GF-D8 (cell line): ENCODE data around the gene SMAD6.
A peak's percentile ranks its signal among the peaks of the same experiment; 100 is the strongest.

Experiments used
- DNase-seq: peaks from one replicate; lab custom pipeline; 2025; lab: John Stamatoyannopoulos, UW

The SMAD6 gene

DNA sequence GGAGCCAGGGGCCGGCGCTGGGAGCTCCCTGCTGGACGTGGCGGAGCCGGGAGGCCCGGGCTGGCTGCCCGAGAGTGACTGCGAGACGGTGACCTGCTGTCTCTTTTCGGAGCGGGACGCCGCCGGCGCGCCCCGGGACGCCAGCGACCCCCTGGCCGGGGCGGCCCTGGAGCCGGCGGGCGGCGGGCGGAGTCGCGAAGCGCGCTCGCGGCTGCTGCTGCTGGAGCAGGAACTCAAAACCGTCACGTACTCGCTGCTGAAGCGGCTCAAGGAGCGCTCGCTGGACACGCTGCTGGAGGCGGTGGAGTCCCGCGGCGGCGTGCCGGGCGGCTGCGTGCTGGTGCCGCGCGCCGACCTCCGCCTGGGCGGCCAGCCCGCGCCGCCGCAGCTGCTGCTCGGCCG lies 1.5 kb downstream of the SMAD6 start:
- DNase-seq, result no peak

DNA sequence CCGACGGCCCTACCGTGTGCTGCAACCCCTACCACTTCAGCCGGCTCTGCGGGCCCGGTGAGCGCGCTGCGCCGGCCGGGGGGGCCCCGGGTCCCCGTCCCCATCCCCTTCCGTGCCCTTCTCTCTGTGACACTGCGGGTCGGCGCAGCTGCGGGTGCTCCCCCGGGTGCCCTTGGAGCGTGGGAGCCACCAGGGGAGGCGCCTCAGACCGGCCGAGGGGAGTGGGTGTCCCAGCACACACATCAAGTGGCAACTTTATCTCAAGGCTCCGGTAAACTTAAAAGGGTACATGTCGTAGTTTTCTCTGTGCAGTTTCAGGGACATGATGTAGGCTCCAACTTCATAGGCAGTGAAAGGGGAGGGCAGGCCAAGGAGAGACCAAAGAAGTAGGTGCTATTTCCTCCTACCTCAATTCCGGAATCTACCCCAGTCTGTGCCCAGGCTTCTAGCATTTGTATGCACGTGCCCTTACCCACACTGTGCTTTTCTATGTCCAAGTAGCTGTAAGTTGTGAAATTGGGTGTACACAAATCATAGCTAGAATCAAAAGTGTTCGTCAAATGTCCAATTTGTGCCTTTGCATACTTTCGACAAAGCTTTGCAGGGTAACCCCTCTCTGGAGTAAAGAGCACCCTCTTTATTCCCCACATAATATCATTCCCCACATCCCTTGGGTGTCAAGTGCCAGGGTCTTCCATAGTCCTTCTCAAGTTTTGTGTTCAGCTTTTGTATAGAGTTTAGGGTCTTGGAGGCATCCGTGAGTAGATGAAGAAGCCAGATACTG lies 2.2 kb downstream of the SMAD6 start:
- no peak for DNase-seq

DNA sequence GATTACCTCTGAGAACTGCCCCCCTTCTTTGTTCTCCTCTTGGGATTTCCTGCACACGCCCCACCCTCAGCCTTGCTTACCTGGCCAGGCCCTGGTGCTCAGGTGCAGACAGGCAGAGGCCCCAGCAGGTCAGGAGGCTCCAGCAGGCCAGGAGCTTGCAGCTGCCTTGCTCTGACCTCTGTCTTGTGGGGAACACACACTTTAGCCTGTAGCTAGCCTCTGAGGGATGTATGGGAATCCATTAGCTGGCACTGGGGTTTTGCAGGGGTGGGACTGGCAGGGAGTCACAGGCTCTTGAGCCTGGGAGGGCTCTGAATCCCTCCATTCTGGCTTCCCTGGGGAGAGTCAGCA lies 2.7 kb downstream of the SMAD6 start:
- DNase-seq, result no peak

DNA sequence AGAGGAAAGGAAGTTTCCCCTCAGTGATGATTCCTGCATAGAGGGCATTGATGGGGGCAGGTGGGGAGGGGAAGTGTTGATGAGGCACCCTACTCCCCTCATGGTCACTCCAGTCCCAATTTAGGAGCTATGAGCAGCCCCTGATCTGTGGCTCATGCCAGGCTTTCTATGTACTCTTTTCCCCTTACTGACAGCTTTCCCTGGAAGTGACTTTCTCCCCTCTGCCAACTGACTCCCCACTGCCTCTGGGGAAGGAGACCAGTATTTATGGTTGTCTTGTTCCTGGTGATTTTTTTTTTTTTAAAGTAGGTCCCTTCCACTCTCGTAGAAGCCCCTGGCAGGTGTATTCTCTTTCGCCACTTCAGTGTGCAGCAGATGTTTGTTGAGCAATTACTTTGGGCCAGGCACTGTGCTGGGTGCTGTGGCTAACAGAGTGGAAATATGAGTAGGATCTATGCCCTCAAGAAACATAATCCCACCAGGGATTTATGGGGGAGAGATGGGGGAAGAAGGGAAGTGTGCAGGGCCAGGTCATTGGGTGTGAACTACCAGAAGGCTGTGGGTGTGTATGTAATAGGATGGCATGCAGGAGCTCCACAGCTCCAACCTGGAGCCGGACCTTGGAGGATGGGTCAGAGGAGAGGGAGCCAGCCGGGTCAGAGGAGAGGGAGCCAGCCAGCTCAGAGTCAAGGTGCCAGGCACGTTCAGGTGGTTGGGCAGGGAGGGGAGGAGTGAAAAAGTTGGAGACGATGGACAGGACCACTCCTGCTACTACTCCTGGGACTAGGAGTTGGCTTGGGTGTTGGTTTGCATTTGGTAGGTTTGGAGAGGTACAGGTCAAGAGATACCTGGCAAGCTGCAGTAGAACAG lies 3.5 kb downstream of the SMAD6 start:
- DNase-seq, result no peak

DNA sequence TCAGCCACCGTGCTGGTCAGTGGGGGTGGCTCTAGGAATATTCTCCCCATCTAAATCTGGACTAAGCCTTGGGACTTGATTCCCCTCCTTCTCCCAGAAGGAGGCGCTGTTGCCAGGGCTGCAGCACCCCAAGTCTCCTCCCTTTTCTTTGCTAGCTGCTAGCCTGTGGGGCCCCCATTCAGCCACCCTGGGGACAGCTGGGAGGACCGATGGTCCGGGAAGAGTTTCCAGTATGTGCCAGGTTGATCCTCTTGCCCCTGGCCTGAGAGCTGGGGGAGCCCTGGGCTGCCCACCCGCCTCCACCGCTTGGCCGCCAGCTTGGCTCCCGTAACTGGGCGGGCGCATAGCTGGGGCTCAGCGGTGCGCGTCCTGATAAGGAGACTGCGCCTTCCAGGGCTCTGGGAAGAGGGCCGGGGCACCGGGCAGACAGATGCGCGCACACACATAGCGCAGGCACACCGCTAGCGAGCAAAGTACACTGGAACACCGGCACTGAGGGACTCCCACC lies 4.2 kb downstream of the SMAD6 start:
- no peak for DNase-seq

DNA sequence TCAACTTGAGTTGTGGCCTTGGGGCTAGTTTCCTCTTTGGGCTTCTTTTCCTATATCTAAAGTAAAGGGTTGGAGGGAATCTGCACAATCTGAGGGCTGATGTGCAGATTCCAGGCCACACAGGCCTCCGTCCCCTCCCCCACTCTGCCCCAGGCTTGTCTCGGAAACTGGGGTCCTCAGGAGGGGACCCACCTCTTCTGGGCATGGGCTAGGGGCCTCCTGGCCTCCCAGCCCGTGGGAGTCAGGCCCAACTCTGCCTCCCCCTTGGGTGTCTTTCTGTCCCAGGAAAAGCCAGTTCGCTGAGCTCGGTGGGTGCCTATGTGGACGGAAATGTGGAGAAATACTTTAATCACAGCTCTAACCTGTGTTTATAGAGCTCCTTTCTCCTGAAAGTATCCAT lies 4.8 kb downstream of the SMAD6 start:
- DNase-seq, result no peak

DNA sequence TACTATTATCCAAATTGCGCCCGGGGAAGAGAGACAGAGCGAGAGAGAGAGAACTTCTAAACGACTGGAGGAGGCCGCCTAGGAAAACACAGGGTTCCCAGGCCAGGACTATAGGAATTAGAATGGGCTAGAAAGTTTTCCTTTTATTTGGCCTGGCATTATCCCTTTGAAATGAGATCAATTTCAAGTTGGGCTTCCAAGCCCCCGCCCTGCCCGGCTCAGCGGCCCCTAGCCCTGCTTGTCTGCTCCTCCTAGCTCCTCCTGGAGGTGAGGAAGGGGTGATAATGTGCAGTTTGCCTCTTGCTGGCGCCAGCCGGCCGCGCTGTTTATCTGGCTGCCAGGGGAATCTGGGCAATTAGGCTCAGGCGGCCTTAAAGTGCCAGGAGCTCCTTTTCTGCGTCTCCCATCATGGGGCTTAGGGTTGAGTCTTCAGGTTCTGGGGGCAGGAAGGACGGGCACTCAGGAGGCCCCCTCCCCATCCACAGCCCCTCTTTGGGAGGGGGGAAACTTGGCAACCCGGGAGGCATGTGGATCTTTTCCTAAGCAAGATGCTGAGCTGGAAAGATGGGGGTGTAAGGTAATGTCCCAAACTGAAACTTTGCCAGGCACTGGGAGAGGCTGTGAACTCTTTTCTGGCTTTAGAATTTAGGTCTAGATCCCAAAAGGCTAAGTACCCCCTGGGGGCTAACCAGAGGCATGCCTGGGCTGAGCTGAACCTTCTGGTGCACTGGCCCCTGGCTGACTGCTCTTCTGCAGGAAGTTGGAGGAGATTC lies 5.5 kb downstream of the SMAD6 start:
- no peak for DNase-seq

DNA sequence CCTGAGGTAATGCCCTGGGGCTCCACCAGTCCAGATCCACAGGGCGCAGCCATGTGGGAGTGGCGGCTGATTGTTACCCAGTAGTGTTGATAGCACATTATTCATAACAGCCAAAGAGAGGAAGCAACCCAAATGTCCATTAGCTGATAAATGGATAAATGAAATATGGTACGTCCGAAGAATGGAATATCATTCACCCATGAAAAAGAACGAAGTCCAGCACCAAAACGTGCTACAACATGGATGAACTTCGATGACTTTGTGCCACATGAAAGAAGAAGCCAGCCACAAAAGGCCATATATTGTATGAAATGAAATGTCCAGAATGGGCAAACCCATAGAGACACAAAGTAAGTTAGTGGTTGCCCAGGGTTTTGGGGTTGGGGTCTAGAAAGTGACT lies 6.4 kb downstream of the SMAD6 start:
- DNase-seq, result no peak

DNA sequence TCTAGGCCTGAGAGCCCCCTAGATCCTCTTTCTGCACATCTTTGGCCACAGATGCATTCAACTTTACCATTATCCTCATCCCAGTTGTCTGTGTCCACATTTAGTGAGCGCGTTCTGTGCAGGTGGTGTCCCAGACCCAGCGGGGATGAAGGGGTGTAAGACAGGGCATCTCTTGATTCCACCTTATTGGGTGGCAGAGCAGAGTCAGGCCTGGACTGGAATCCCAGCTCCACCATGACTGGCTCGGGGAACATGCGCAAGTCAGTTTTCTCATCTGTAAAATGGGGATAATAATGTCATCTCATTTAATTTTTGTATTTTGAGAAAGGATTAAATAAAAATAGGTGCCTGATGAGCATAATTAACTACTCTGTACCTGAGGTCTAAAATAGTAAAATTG lies 7.8 kb downstream of the SMAD6 start:
- DNase-seq, result no peak

DNA sequence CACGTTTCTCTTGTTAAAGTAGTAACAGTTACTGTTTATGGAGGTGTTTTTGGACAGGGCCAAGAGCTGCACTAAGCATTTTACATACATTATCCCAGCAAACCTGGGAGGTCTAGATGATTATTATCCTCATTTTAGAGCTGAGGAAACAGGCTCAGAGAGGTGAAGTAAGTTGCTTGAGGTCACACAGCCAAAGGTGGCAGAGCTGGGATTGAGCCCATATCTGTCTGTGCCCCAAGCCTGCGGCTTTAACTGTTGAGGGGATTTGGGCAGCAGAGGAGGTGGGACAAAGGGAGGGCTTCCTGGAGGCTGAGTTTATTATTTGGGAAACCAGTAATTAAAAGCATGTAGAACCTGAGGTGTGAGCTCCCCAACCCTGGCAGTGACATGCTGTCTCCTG lies 9.2 kb downstream of the SMAD6 start:
- DNase-seq, result no peak

DNA sequence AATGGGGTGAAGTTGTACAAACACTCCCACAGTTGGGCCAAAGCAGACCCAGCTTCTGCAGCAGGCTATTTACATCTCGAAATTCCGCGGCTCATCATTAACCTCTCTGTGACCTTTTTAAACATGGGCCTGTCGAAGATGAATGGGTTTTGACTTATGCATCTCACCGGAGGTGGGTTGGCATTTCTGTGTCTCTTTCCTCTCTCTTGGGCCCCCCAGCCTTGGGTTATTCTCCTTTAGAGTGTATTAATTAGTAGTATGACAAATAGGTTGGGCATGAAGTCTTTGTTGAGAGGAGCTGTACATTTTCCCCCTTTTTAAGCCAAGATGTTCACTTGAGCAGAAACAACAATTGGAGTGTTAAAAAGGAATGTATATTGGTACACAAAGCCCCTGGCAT lies 9.8 kb downstream of the SMAD6 start:
- DNase-seq, result no peak

DNA sequence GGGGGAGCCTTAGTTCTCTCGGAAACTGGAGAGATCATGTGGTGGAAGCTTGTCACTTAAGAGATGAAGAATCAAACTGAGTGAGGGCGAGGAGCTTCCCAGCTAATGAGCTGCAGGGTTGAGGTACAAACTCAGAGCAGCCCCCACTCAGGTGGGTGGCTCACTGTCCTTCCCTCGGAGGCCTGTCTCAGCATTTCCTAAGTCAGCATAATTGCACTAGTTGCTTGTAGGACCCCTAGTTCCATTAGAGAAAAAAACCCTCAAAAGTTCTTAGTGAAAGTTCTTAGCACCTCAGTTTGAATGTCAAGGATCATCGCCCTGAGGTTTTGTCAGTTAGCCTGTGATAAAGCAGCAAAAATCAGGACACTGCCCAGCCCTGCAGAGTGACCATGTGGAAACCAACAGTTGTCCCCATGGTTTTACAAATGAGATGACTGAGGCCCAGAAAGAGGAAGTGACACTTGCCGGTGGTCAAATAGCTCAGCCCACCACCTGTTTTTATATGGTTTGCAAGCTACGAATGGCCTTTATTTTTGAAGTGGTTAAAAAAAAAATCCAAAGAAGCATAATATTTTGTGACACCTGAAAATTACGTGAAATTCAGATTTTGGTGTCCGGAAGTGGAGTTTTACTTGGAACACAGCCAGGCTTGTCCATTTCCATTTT lies 11.9 kb downstream of the SMAD6 start:
- no peak for DNase-seq

DNA sequence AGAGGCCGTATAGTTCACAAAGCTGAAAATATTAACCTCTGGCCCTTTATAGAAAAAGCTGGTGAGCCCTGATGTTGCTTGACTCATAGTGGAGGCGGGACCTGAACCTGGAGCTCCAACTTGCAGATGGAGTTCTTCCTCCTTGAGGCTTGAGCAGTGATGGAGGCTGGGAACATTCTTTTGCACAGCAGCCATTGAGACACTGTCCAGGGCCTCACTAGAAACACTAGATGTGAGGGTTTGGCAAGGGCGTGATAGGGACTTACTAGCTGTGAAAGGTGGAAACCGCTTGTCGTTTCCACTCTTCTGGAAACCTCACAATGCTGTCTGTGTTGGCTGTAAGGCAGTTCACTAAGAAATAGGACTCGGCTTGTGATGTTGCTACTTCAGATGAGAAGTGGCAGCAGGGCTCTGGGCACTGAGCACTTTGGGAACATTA lies 12.5 kb downstream of the SMAD6 start:
- no peak for DNase-seq

DNA sequence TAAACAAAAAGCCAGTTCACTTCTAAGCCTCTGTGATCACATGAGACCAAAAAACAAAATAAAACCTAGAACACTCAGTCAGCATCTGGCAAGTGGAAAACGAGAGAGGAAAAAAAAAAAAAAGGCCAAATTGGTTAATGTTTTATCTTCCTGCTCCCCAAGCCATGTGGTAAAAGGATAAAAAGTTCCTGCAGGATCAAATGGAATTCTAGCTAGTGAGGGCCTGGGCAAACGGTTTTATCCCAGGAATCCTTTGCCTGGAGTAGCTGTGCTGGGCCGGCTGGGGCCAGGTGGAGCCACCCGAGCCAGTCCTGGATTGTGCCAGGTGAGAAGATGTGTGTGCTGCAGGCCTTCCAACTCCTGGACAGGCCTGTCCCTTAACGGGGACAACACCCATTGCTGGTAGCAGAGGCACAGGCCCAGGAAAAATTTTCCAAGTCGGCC lies 13.2 kb downstream of the SMAD6 start:
- no peak for DNase-seq

DNA sequence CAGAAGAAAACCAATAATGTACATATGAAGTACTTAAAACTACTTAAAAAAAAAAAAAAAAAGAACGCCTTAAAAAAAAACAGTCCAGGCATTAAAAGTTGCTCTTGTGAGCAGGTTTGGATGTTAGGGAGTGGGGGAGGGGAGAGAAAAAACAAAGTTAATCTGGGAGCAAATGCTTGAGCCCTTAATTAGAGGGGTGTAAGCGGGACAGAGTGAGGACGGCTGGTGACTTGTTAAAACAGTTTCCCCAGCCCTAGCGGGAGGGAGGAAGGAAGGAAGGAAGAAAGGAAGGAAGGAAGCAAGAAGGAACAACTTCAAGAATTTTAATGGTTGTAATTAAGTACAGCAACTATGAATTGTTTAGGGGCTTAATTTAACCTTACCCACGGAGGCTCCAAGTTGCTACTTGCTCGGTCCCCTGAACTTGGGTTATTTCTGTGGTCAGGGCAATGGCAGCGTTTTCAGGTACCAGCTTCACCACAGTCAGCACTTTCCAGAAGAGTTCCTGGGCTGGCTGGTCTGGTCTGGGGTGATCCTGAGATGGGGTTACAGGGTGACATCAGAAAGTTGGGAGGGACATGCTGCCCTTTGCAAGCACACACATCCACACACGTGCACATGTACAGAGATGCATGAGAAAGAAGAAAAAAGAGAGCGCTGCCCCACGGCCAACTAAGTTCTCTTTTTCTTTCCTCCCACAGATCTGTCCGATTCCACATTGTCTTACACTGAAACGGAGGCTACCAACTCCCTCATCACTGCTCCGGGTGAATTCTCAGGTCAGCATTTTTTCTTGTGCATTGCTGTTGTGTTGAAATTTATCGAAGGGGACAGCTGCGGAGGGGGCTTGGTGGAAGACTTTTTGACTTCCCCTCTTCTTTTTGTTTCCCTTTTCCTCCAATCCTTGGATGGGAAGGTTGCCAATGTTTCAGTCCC lies 14.0 kb downstream of the SMAD6 start:
- DNase-seq, result no peak

DNA sequence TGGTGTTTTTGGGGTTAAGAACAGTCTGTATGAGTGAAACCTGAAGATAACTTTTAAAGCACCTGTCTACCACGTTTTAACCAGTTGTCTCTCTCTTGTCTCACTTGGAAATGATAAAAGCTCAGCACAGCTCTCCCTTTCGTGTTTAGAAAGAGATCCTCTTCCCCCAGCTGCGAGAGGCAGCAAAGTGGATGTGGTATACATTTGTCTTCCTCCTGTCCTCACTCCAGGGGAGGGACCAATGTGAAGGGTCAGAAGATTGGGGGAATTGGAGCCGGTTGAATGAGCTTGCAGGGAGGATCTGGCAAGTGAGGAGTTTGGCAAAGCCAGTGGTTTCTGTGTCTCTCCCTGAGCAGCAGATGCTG lies 14.6 kb downstream of the SMAD6 start:
- DNase-seq, result no peak

DNA sequence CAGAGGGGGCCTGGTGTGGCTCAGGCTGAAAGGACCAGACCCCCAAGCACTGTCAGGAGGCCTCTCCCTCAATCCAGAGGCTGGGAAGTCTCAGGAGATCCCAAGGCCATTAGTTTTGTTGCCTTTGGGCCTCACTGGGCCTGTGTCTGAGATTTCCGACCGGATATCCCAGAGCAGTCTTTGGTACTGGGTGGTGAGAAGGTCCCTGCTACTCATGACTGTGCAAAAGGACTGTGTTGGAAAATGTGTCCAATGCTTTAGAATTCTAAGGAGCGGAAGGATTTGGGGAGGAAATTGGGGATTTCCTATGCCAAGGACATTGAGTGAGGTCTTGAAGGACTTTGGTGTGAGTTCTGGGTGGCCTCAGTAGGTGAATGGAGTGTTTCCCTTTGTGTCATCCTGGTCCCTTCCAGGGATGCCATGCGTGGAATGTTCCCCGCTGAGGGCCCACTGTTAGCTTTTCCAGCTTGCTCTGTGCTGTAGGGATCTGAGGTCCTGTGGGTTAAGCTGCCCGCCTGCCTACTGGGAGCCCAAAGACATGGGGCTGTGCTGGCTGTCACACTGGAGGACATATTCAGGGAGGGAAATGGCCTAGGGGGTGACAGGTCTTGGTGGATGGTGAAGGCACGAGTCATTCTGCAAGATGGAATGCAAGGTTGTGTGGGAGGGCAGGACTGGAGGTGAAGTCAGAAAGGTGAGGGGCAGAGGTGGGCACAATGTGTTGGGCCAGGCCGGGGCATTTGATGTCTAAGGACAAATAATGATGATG lies 16.4 kb downstream of the SMAD6 start:
- no peak for DNase-seq

DNA sequence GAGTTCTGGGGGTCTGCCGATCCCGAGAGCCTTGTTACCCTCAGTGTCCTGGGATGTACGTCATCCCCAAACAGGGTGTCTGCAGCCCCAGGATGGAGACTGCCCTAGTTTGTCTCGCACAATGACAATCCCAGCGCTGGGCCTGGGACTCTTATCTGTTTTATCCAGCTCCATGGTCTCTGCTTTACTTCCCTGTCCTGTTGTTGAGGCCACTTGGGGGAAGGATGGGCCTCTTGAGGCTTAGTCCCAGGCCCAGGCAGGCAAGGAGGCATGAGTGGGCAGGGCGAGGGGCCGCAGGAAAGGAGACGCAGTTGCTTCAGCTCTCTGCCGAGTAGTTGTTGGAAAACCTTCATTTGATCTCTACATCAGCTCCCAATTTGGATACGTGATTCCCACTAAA lies 17.4 kb downstream of the SMAD6 start:
- DNase-seq, result no peak

DNA sequence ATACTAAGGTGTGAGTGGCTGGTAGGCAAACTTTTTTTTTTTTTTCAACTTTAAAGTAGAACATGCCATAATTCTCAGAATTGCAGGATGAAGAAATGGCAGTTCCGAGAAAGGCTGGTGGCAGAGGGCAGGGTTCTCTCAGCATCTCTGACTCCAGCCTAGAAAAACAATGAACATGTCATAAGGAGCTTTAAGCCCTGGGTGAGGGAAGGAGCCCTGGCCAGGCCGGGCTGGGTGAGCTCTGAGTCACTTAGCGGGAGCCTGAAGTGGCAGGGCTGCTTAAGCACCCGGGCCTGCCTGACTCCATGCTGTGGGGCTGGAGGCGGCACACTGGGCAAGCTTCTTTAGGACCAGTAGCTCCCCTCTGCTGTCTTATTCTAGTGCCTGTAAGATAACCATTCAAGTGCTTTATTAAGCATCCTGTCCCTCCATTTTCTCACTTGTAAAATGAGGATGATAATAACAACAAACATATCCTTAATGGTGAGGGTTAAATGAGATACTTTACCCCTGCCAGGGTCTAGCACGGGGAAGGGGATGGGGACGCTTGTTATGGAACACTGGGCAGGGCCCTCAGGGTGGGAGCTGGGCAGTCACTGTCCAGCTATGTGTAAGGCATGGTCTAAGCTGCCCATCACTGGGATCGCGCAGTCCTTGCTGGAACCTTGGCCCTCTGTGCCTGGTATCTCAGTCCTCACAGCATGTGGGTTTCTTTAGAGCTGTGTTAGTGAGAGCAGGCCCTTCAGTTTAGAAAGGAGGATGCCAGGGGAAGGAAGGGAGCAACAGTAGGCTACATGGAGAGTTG lies 18.4 kb downstream of the SMAD6 start:
- peak; percentile 65 for DNase-seq
